Measurements from ENCODE around the gene PRKCB.

Gene PRKCB

DNA sequence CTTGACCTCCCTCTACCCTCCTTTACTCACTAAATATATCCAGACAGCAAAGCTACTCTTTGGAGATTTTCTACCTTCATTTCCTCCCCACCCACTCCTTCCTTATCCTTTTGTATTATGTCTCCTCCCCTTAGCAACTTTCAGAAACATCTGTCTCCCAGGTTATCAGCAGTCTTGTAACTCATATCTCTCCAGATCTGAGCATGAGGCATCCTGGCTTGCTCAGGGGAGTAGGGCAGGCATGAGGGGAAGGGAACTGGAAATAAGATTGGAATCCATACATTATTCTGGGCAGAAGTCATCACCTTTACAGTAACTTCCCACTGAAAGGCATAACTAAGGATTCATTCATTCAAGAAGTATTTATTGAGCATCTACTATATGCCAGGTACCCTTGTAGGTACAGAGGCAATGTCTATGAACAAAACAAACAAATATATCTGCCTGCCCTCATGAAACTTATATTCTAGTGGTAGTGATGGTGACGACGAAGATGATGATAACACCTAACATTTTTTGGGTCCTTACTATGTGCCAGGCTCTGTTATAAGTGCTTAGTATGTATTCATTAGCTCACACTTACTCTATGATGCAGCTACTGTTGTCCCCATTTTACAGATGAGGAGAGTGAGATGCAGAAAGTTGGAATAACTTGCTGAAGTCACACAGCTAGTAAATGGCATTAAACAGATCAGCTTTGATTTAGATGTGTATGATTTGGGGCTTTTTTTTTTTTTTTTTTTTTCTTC, 296.4 kb downstream of the PRKCB start:
- no peak overlapping the region for H3K4me3 Mint-ChIP-seq
- H3K27ac Mint-ChIP-seq = no peak overlapping the region
- H3K4me1 Mint-ChIP-seq (ENCODE audit: low read depth) = no peaks in the 10 kb centered on the region
- no peaks in the 10 kb centered on the region for H3K9me3 Mint-ChIP-seq
- H3K27me3 Mint-ChIP-seq = no peaks in the 10 kb centered on the region
- peaks cover 42% of the 10 kb centered on the region for H3K36me3 Mint-ChIP-seq (ENCODE audit: low read depth)
- intact Hi-C loops (cut with micrococcal nuclease) = no loop called here

DNA sequence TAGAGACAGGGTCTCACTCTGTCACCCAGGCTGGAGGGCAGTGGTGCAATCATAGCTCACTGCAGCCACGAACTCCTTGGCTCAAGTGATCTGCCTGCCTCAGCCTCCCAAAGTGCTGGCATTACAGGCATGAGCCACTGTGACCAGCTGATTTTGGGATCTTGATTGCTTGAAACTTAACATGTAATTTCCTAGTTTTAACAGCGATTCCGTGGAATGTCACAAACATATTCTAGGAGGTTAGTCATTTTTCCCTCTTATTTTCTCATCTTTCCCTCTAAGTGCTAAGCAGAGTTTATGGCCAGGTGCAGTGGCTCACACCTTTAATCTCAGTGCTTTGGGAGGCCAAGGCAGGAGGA, 297.0 kb downstream of the PRKCB start:
- peaks cover 37% of the 10 kb centered on the region for H3K36me3 Mint-ChIP-seq (ENCODE audit: low read depth)
- no peaks in the 10 kb centered on the region for H3K9me3 Mint-ChIP-seq

DNA sequence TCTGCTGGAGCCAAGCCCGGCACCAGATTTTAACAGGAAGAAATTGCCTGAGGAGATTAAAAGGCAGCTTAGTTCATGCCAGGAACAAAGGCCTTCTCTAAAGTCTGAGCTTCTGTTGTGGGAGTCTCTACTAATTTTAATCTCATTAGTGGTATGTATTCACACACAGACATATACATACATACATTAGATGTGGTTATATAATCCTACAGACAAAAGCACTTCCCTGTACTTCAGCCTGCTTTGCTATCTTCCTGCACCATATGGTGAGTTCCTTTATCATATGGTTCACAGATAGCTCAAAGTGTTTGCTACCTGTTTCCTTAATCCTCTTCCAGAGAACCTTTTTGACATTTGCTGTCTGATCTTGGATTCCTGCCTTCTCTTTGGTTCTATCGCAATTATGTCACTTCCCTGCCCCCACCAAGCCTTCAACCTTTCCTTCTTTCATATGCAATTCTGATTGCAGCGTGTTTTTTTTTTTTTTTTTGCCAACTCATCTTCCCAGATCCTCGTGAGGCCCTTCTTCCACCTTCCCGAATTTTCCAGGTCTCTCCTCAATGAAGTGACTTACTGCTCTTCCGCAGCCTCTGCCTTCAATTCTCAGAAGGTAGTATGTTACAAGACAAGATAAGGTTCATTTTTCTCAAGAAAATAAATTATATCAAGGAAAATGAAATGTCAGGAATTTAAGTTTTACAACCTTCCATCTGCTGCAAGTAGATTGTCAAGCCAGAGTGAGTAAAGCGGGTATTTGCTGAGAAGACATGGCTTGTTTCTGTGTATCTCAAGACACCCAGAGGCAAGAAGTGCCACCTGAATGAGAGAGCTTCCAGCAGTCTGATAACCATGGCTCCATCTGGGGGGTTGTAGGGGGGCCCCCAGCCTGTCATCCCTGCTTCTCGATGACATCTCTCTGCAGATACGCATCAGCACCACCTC, 300.1 kb downstream of the PRKCB start:
- Mint-ChIP-seq H3K9me3 (no peaks in the 10 kb centered on the region), H3K4me3 (no peak overlapping the region), H3K4me1 (ENCODE audit: low read depth) (no peaks in the 10 kb centered on the region), H3K27ac (no peak overlapping the region), H3K27me3 (no peaks in the 10 kb centered on the region), H3K36me3 (ENCODE audit: low read depth) (peaks cover 30% of the 10 kb centered on the region)
- intact Hi-C loops (cut with micrococcal nuclease) = no loop called here

More for the DNA sequence above, 297.0 kb downstream of the PRKCB start:
- no peaks in the 10 kb centered on the region for H3K27me3 Mint-ChIP-seq
- H3K4me1 Mint-ChIP-seq (ENCODE audit: low read depth) = no peaks in the 10 kb centered on the region
- no peak overlapping the region for H3K4me3 Mint-ChIP-seq
- no peak overlapping the region for H3K27ac Mint-ChIP-seq
- intact Hi-C loops (cut with micrococcal nuclease) = no loop called here

DNA sequence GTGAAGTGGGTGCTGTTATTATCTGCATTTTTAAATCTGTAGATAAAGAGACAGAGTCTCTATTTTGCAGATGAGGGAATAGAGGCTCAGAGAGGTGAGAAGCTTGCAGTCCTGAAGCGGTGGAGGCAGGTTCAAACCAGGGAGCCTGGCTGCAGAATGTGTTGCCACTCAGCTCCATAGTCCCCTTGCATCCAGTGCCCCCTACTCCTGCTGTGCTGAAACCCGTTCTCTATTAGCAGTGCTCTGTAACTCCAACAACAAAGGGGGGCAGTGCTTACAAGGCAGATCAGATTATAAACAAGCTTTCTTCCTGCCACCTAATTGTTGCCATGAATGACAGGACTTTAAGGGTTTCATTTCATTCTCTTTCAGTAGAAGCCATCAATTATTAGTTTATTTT, 302.2 kb downstream of the PRKCB start:
- H3K27ac Mint-ChIP-seq = no peak overlapping the region
- H3K36me3 Mint-ChIP-seq (ENCODE audit: low read depth) = peaks cover 20% of the 10 kb centered on the region
- intact Hi-C loops (cut with micrococcal nuclease) = no loop called here
- H3K9me3 Mint-ChIP-seq = no peaks in the 10 kb centered on the region
- no peaks in the 10 kb centered on the region for H3K4me1 Mint-ChIP-seq (ENCODE audit: low read depth)
- no peak overlapping the region for H3K4me3 Mint-ChIP-seq
- H3K27me3 Mint-ChIP-seq = no peaks in the 10 kb centered on the region

DNA sequence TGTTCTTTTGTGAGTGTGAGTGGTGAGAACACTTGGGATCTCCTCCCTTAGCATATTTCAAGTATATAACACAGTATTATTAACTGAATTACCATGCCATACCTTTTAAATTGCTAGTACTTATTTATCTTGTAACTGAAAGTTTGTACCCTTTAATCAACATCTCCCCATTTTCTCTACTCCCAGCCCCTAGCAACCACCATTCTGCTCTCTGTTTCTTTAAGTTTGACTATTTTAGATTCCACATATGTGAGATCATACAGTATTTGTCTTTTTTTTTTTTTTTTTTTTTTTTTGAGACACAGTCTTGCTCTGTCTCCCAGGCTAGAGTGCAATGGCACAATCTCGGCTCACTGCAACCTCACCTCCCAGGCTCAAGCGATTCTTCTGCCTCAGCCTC, 302.8 kb downstream of the PRKCB start:
- intact Hi-C loops (cut with micrococcal nuclease) = no loop called here

DNA sequence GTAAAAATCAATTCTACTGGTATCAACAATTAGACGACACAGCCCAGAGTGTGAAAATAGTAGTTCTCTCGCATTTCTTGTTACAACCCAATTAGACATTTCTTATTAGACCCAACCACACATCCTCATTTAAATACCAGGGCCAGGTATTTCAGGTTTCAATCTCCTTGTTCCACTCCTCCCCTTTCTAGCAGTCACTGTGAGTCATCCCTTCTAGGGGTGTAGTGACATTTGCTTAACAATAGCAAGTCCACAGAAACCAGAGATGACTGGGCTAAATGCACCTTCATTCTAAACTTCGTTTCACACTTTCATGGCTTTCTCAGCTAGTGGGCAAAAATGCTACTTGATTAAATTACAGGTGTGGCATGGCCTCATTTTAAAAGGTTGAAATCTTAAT, 303.5 kb downstream of the PRKCB start:
- H3K9me3 Mint-ChIP-seq = no peaks in the 10 kb centered on the region
- H3K4me3 Mint-ChIP-seq = no peak overlapping the region
- H3K36me3 Mint-ChIP-seq (ENCODE audit: low read depth) = peaks cover 14% of the 10 kb centered on the region
- H3K27me3 Mint-ChIP-seq = no peaks in the 10 kb centered on the region
- H3K27ac Mint-ChIP-seq = no peak overlapping the region
- H3K4me1 Mint-ChIP-seq (ENCODE audit: low read depth) = no peaks in the 10 kb centered on the region
- intact Hi-C loops (cut with micrococcal nuclease) = no loop called here

More for the DNA sequence above, 302.8 kb downstream of the PRKCB start:
- Mint-ChIP-seq H3K9me3 (no peaks in the 10 kb centered on the region), H3K27me3 (no peaks in the 10 kb centered on the region), H3K4me3 (no peak overlapping the region), H3K36me3 (ENCODE audit: low read depth) (peaks cover 14% of the 10 kb centered on the region), H3K27ac (no peak overlapping the region), H3K4me1 (ENCODE audit: low read depth) (no peaks in the 10 kb centered on the region)

DNA sequence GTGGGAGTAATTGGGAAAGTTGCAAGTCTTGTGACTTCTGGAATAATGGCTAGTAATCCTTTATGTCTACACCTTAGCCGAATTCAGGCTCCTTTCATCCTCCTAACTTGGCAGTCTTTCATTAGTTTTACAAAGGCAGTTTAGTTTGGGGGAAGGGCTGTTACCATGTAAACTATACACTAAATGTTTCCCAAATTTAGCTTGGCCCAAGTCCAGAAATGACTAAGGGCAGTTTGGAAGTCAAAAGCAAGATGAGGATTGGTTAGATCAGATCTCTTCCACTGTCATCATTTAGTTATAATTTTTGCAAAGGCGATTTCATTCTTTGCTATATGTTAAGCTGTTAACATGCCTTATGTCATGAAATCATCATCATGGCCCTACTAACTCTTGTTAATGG, 304.9 kb downstream of the PRKCB start:
- H3K9me3 Mint-ChIP-seq = no peaks in the 10 kb centered on the region
- H3K27me3 Mint-ChIP-seq = no peaks in the 10 kb centered on the region
- intact Hi-C loops (cut with micrococcal nuclease) = no loop called here
- H3K4me3 Mint-ChIP-seq = no peak overlapping the region
- H3K27ac Mint-ChIP-seq = no peak overlapping the region
- peaks cover 20% of the 10 kb centered on the region for H3K36me3 Mint-ChIP-seq (ENCODE audit: low read depth)
- no peaks in the 10 kb centered on the region for H3K4me1 Mint-ChIP-seq (ENCODE audit: low read depth)

DNA sequence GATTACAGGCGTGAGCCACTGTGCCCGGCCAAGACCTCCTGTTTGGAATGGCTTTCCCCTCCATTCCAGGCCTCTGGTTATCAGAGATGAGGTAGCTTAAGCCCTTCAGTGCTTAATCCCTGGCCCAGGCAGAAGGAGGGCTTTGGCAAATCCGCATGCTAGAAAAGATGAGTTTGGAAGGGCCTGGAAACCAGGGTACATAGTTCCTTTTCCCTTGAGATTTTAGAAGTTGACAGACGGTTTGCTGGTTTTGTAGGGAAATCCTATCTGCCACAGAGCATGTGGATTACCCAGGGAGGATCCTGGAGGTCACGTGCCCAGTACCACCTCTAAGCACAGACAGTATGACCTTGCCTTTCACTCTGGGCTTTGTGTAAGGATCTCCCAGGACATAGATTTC, 305.7 kb downstream of the PRKCB start:
- no peaks in the 10 kb centered on the region for H3K4me1 Mint-ChIP-seq (ENCODE audit: low read depth)
- H3K4me3 Mint-ChIP-seq = no peak overlapping the region
- no peaks in the 10 kb centered on the region for H3K27me3 Mint-ChIP-seq
- H3K9me3 Mint-ChIP-seq = no peaks in the 10 kb centered on the region
- peaks cover 19% of the 10 kb centered on the region for H3K36me3 Mint-ChIP-seq (ENCODE audit: low read depth)
- intact Hi-C loops (cut with micrococcal nuclease) = no loop called here
- H3K27ac Mint-ChIP-seq = no peak overlapping the region

DNA sequence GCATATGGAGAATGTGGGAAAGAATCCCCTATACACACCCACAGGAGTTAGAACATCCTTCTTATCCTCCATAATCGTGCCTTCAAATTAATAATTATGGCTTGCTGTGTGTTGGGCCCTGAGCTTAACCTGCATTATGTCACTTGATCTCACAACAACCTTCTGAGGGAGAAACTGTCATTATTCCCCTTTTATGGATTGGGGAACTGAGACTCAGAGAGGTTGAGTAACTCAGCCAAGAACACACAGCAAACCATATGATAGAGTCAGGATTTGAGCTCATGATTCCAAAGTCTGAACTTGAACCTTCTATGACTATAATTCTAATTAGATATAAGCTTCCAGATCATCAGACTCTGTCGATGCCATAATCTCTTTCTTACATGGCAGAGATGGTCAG, 306.1 kb downstream of the PRKCB start:
- no peaks in the 10 kb centered on the region for H3K4me1 Mint-ChIP-seq (ENCODE audit: low read depth)
- no peaks in the 10 kb centered on the region for H3K9me3 Mint-ChIP-seq
- intact Hi-C loops (cut with micrococcal nuclease) = no loop called here
- peaks cover 19% of the 10 kb centered on the region for H3K36me3 Mint-ChIP-seq (ENCODE audit: low read depth)
- no peaks in the 10 kb centered on the region for H3K27me3 Mint-ChIP-seq
- H3K27ac Mint-ChIP-seq = no peak overlapping the region
- no peak overlapping the region for H3K4me3 Mint-ChIP-seq

DNA sequence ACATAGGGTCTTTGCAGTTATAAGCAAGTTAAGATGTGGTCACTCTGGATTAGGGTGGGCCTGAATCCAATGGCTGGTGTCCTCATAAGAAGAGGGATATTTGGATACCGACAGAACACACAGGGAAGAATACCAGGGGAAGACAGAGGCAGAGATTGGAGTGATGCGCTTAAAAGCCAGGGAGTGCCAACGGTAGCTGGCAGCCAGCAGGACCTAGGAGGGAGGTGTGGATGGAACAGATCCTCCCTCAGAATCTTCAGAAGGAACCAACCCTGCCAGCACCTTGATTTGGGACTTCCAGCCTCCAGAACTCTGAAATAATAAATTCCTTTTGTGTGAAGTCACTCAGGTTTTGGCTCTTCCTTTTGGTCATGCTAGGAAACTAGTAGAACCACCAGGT, 310.1 kb downstream of the PRKCB start:
- Mint-ChIP-seq H3K4me1 (ENCODE audit: low read depth) (no peaks in the 10 kb centered on the region), H3K27me3 (no peaks in the 10 kb centered on the region), H3K9me3 (no peaks in the 10 kb centered on the region), H3K36me3 (ENCODE audit: low read depth) (peaks cover 19% of the 10 kb centered on the region), H3K4me3 (no peak overlapping the region), H3K27ac (no peak overlapping the region)
- intact Hi-C loops (cut with micrococcal nuclease) = no loop called here

DNA sequence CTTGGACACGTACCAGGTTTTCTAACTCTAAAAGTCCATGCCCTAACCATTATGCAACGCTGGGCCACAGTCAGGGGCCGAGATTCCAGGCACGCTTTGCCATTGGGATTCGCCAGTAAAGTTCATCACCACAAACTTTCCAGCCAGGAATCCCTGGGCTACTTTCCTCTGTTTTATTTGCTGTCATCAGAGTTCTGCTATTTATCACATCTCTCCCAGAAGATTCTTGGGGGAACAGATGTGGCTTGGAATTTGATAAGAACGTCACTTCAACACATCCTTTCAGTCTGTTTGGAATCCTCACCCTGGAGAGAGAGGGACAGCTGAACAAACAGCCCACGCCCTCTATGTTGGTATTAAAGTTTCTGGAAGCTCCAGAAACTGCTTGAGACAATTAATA, 310.7 kb downstream of the PRKCB start:
- Mint-ChIP-seq H3K36me3 (ENCODE audit: low read depth) (peaks cover 19% of the 10 kb centered on the region), H3K4me1 (ENCODE audit: low read depth) (peaks cover 4% of the 10 kb centered on the region), H3K27ac (no peak overlapping the region), H3K27me3 (no peaks in the 10 kb centered on the region), H3K9me3 (no peaks in the 10 kb centered on the region), H3K4me3 (no peak overlapping the region)
- intact Hi-C loops (cut with micrococcal nuclease) = no loop called here

DNA sequence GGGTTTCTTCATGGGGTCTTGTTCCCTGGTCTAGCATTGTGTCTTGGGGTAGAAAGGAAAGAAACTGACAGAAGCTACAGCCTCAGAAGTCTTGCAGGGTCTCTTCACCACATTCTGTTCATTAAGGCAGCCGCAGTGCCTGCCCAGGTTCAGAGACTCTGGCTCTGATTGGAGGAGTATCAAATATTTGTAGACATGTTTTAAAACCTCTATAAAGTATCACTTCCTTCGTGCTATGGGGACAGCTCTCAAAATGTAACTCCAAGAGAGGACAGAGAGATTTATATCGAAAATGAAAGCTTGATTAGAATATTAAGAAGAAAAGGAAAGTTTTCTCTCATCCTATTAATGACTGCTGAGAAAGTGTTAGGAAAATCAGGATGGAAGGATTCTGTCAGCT, 313.3 kb downstream of the PRKCB start:
- intact Hi-C loops (cut with micrococcal nuclease) = no loop called here
- Mint-ChIP-seq H3K36me3 (ENCODE audit: low read depth) (peaks cover 14% of the 10 kb centered on the region), H3K27ac (no peak overlapping the region), H3K4me3 (no peak overlapping the region), H3K9me3 (no peaks in the 10 kb centered on the region), H3K27me3 (no peaks in the 10 kb centered on the region), H3K4me1 (ENCODE audit: low read depth) (peaks cover 5% of the 10 kb centered on the region)

DNA sequence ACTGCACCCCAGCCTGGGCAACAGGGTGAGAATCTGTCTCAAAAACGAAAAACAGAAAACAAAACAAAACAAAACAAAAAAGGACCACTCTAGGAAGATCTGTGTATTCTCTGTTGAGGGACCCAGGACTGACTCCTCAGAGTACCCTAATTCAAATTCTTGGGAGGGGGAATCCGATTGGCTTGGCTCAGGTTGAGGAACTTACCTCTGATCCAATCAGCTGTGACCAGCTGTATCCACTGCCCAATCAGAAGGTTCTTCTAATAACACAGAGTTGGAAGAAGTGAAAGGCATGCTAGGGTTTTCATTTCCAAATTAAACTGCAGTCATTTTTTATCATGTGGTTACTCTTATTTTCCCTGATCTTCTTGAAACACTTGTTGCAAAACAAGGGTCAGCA, 314.5 kb downstream of the PRKCB start:
- H3K4me1 Mint-ChIP-seq (ENCODE audit: low read depth) = peaks cover 5% of the 10 kb centered on the region
- H3K27ac Mint-ChIP-seq = no peak overlapping the region
- peaks cover 17% of the 10 kb centered on the region for H3K36me3 Mint-ChIP-seq (ENCODE audit: low read depth)
- H3K27me3 Mint-ChIP-seq = no peaks in the 10 kb centered on the region
- intact Hi-C loops (cut with micrococcal nuclease) = no loop called here
- H3K4me3 Mint-ChIP-seq = no peak overlapping the region
- H3K9me3 Mint-ChIP-seq = no peaks in the 10 kb centered on the region

DNA sequence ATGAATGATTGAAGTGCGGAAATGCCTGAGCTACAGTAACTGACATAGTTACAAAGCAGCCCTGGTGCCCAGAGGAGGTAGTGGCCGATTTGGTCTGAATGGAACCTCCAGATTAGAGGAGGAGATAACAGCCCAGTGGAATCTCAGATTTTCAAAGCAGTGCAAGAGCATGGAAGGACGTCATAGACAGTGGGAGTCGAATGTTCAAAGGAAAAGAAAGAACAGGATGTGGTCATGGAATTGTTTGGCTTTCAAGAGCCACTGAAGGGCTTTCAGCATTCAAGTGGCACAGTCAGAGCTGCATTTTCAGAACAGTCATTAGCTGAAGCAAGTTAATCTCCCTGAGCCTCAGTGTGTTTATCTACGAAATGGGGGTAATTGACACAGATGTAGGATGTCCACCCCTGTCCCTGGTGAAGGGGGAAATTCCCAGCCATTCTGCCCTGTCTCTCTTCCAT, 315.7 kb downstream of the PRKCB start:
- no peak overlapping the region for H3K4me3 Mint-ChIP-seq
- no peak overlapping the region for H3K27ac Mint-ChIP-seq
- H3K9me3 Mint-ChIP-seq = no peaks in the 10 kb centered on the region
- H3K27me3 Mint-ChIP-seq = no peaks in the 10 kb centered on the region
- intact Hi-C loops (cut with micrococcal nuclease) = no loop called here
- peaks cover 5% of the 10 kb centered on the region for H3K4me1 Mint-ChIP-seq (ENCODE audit: low read depth)
- peaks cover 23% of the 10 kb centered on the region for H3K36me3 Mint-ChIP-seq (ENCODE audit: low read depth)
